Kasumi-1 (cell line): ENCODE data around the gene TTI1.
A peak's percentile ranks its signal among the peaks of the same experiment; 100 is the strongest.
"Not testable (repeated sequence)": the region's sequence is repeated elsewhere in the genome, so short reads cannot be mapped to it uniquely, and the experiment has no call there.

ENCODE experiments used
- DNase-seq, 2 experiments: peaks; one replicate each; lab custom pipeline; 2025; lab: John Stamatoyannopoulos, UW

TTI1 gene

DNA sequence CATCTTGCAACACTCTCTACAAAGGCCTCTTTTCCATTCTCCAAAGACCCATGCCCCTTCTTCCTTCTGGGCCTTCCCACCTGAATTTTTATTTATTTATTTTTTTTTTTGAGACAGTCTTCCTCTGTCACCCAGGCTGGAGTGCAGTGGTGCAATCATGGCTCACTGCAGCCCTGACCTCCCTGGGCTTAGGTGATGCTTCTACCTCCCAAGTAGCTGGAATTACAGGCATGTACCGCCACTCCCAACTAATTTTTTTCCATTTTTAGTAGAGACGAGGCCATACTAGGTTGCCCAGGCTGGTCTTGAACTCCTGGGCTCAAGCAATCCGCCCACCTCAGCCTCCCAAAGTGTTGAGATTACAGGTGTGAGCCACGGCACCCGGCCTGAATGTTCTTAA, 23.8 kb downstream of the TTI1 start:
- not testable (repeated sequence) for DNase-seq

DNA sequence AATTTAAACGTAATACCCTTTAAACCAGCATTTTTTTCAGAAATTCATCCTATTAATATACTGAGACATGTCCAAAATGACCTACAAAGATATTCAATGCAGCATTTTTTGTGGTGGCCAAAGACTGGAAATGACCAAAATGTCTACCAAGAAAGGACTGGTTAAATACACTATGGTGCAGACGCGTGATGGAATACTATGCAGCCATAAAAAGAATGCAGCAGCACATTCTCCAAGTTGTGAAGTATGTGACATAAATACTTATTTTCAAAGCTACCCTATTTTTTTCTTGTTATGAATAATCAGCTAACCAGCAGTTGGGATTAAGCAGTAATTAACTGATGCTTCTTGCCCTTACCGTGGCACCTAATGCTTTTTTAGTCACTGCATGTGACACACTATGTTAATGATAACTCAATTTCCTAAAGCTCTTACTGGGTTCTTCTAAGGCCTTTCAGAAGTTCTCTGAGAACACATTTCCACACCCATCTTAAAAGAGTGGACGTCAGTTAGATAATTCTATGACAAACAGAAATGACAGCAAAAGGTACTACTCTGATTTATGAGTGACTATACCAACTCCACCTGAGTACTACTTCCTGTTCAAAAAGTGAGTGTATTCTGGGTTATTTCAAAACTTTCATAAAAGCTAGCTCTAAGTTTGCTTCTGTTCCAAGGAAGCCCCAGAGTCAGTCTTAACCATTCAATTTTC, 24.9 kb downstream of the TTI1 start:
- DNase-seq = no peak

DNA sequence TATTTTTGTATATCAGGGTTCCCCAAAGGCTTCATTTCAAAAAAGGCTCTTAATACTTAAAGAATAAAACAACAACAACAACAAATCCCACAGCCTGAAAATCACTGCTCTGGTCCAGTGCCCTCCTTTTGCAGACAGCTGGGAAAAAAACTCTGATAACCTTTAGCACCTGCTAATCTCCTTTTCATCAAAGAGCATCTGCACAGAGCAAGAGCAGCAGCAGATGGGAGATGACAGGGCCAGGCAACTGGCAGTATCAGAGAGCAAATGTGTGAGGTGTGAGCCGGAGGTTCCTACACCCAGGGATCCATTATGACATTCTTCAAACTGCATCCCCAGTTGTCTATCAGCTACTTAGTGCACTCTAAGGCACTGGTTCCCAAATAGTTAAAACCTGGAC, 25.7 kb downstream of the TTI1 start:
- DNase-seq = no peak

DNA sequence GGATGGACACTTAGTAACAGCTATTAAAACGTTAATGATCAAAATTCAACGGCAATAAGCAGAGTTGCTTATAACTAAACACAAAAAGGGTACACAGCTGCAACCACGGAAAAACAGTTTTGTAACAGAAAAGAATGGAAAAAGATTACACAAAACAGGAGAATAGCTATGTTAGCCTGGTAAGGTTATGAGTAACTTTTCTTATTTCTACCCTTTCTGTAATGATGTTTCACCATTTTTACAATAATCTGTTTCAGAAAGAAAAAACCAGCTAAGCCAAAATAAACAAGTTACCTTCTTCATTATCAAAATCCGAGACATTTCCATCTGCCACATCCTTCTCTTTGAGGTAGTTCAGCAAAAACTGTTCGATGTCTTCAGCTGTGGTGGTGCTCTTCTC, 27.4 kb downstream of the TTI1 start:
- no peak for DNase-seq

DNA sequence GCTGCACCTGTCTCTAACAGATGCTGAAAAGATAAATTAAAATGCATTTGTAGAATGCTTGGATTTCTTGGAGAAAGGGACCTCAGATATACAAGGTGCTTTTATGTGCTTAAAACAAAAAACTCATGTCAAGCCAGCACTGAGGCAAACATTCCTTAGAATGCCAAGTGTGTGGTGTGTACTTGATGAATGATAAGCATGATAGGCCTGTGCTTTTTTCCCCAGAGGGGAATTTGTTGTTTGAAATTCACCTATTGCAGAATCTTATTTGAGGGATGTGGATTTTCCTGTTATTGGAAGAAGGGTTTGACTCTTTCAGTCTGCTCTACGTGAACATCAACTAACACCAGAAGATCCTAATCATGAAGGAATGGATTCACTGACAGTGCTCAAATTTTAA, 28.8 kb downstream of the TTI1 start:
- no peak for DNase-seq

DNA sequence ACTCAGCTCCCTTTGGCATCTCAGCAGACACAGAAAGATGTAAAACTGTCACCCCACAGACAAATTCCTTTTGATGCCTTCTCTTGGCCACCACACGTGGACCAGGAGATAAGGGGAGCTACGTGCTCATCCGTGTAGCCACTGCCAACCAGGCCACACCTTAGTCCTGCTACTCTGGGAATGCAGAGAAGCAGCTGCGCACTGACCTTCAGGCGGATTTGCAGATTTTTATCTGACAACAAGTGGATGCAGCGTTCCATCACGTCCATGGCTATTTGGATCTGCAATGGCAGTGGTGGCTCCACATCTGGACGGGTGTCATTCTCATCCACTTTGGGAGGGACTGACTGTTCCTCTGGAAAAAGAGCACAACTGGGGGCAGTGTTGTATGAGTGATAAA, 30.8 kb downstream of the TTI1 start:
- no peak for DNase-seq

DNA sequence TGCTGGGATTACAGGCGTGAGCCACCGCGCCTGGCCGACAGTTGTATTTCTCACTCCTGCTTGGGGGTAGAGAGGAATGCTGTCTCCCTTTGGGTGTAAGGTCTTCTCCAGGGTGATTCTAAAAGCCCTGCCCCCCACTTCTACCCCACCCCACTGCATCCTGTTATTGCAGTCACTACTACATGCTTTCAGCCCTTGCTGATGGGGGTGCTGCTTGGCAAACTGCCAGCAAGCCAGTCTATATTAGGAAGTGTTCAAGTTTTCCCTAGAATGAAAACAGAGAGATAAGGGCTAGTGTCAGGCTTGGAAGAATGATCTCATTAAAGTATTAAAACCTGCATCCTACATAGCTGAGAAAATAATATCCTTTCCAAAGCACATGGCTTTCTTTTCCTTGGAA, 31.3 kb downstream of the TTI1 start:
- no peak for DNase-seq

DNA sequence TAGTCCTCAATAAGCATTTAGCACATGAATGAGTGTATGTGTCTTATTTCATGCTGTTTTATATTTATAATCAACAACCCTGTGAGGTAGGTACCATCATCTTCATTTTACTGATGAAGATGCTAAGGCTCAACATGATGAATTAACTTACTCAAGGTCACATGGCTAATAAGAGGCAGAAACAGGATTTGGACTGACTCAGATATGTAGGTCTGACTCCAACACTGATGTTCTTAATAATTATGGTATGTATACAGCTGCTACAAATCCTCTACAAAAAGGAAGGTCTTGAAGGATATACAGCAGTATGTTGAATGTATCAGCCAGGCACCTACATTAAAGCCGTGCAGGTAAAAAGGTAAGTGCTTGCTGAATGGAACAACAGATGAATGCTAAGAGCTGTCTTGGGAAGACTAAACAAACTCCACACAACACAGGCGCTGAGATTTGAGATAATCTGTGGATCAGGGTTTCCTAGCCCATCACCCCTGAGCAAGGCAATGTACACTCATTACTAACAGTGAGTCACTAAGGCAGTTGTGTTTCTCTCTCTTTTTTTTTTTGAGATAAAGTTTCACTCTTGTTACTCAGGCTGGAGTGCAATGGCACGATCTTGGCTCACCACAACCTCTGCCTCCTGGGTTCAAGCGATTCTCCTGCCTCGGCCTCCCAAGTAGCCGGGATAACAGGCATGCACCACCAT, 31.9 kb downstream of the TTI1 start:
- DNase-seq = no peak

DNA sequence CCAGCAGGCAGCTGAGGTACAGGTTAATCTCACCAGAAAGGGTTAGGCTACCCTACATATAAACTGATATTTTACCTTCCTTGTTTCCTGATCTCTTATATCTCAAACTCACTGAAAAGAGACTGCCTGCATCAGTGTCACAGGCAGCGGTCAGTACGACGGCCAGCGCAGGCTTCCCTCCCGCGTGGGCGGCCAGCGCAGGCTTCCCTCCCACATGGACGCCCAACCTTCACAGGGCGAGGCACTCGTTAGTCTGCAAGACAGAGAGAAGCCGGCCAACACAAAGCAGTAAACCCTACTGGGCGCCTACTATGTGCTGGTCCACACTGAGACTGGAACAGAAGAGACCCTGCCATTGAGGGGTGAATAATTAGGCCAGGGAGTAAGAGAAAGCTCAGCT, 33.0 kb downstream of the TTI1 start:
- DNase-seq = no peak

DNA sequence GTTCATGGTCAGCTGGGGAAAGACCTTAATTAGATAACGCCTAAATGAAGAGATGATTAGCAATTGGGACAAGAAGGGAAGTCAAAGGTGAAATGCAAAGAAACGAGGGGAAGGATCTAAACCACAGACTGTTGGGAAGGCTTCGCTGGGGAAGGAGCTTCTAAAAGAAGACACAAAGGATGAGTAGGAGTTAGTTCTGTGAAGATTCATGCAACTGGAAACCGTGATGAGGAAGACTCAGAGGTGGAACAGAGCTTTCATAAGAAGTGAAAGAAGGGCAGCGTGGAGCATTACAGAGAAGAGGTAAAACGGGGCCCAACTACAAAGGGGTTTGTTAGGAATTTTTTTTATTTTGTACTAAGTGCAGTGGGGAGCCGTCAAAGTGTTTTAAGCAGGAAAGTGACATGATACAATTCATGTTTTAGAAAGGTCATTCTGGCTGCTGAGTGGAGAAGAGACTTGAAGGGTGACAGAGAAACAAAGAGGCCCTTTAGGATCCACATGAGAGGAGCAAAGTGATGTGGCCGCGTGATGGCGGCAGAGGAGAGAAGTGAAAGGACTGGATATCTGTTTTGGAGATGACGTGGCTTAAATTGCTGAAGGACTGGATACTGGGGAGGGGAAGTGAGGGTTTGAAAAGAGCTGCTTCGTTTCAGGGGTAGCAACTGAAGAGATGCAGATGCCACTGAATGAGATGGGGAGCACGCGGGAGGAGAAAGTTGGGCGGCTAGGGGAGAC, 33.6 kb downstream of the TTI1 start:
- DNase-seq = no peak

DNA sequence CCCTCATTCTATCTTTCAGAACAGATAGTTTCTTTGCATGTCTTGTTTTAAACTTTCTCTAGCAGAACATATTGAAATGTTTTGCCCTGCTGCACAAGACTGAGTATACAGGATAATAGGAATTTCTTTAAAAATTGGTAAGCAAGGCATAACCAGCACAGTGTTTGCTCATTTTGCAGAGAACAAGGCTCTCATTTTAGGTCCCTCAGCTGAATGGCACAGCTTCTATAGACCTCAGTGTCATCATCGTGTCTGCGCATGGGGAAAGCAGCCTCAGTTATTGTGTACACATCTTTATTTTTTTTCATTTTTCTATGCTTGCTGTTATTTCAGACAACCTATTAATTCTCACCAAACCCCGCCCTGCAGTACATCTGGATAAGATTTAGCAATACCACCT, 35.7 kb downstream of the TTI1 start:
- no peak for DNase-seq

DNA sequence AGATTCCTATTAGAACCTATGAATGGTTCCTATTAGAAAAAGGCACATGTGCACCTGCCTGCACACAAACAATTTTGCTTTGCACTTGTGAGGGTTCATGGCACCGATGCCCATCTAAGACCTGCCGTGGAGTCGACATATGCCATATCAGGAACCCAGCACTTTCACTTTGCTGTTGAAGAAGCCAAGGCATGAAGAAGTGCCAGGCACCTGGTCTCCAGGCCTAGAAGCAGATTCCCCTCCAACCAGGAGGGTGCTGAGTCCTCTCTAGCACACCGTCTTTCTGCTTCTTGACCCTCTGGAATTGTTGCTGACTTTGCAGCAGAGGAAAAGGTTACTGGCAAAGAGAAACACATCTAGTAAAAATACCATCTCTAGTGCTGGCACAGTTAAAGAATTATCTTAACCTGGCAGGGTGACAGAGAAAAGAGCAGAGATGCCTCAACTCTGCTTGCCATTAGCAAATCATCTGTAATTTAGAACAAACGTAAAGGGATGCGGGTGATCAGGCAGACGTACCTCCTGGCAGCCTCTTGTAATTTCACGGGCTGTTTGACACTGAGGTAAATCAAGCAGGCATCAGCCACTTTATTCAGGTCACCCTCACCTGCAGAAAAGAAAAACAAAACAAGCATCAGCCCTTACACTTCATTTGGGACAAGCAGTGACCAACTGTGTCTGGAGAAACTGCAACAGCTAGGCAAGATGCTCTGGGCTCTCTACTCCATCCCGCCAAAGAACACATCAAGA, 37.2 kb downstream of the TTI1 start:
- DNase-seq = no peak

DNA sequence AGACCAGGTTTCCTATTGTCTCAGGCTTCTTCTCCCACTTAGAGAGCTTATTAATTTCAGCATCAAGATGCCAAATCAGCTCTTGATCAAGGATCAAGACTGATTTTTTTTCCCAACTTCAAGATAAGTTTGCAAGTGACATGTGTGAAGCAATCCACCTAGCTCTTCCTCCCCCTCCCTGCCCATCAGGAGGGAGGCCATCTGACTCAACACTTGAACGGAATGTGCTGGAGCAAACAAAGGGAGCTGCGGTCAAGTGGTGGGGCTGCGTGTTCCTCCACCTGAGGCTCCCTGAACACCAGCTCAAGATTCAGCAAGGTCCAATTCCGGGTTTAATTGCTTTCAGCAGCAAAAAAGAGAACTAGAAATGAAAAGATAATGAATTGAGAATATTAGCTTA, 38.7 kb downstream of the TTI1 start:
- DNase-seq = no peak

DNA sequence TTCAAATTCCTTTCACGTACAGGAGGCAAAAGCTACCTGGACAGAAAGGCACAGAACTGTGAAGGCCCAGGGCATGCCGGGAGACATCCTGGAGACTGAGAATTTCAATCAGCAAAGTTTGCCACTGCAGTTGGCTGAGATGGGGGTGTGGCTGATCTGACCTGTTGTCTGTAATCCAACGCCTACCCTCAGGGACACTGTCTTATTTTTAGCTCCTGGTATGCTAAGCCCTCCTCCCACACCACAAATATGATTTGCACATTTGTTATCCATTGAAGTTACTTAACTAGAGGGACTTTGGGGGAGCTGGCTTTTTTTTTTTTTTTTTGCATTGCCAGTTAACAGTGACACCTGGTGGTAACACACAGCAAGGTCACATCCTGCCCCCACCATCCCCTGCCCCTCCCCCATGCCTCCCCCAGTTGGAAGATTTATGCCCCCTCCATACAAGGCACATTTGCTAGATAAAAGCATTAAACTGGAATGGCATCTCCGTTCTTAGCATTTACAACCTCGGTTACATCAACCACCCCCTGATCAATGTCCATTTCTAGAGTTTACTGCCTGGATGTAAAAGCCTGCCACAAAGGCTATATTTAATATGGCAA, 40.4 kb downstream of the TTI1 start:
- DNase-seq = peak; percentile 7 to 14

DNA sequence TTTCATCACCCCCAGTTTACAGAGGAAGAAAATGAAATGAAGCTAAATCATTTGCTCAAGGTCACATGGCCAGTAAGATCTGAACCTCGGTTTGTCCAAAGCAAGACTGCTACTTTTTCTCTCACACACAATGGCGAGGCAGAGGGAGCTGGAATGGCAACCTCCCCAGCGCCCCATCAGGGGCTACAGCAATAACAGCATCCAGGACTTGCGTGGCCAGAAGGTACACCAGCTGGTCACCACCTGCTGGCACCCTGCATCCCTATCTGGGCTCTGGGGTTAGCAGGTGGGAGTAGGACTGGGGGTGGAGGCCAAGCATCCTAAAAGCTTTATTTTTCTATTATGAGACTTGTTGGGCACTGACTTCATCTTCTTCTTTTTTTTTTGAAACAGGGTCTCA, 41.3 kb downstream of the TTI1 start:
- DNase-seq = no peak

DNA sequence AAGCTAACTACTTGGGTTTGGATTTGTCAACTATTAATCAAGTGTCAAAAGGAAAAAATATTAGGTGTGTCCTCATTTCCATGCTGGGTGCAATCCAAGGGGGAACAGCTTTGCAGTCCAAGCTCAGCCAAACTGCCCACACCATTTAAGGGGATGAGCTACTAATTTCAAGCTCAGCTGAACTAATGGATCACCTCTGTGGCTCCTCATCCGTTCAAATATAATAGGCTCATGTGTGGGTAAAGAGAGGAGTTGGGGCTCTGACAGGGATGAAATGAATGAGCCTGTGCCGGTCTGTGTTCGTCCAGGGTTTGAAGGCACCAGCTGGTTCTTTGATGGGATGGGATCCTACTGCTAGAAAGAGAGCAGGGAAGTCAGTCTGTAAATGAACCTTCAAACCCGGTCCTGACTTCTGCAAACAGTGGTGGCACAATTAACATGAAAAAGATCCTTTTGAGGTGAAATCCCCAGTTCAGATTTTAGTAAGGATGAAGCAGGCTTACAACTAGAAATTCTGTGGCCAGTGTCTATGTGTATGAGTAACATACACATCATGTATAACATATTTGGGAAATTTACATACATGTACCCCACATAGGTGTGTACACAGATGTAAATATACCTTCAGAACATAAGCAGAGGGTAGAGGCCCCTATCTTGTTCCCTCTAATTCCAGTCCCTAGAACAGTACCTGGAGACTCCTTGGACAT, 41.9 kb downstream of the TTI1 start:
- no peak for DNase-seq

DNA sequence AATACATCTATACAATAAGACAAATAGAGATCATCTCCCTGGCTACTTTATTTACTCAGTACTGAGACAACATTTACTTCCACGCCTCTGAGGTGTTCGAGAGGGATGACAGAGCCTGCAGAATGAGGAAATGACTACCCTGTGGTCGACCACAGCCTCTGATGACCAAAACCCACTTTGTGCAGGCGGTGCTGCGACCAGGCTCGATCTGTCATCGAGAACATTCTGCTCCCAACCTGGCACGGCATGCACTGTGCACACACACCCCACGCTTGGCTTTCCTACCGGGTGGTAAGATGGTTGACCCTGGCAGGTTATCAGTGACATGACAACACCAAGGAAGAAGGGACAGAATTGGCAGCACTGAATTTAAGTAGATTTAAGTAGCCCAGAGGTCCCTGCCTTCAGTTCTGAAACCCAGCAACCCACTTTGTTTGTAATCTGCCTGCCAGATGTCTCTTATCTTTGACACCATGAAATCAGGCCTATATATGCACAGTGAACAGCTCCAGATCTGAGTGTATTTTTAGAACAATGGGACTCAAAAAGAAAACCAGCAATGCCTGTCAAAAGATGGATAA, 42.6 kb downstream of the TTI1 start:
- peak; percentile 47 to 57 for DNase-seq

DNA sequence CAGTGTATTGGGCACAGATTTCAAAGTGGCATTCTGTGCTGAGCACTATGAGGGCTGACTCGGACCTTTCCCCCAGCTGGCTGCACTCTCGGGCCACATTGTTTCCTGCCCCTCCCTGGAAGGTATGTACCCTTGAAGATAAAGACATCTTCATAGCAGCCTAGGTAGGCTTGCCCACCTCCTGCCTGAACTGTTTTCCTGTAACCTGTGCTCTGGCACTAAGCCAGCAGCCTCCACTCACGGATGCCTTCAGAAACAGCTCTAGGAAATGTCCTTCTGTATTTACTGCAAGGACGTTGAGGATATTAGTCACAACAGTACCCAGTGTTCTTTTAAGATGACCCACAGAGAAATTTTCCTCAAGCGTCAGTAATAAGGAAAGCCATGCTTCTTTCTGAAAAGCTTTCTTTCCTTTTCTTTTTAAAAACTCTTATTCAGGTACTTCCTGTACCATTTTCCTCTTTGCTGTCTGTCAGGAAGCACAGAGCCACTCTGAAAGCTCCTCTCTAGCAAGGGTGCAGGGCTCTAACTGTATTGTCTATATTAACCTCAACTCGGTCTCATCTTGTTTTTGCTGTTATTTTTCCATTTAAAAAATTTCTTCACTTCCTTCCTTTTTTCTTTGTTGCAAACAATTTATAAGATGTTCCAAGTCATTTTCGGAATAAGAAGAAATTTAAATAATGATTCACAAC, 43.5 kb downstream of the TTI1 start:
- no peak for DNase-seq

DNA sequence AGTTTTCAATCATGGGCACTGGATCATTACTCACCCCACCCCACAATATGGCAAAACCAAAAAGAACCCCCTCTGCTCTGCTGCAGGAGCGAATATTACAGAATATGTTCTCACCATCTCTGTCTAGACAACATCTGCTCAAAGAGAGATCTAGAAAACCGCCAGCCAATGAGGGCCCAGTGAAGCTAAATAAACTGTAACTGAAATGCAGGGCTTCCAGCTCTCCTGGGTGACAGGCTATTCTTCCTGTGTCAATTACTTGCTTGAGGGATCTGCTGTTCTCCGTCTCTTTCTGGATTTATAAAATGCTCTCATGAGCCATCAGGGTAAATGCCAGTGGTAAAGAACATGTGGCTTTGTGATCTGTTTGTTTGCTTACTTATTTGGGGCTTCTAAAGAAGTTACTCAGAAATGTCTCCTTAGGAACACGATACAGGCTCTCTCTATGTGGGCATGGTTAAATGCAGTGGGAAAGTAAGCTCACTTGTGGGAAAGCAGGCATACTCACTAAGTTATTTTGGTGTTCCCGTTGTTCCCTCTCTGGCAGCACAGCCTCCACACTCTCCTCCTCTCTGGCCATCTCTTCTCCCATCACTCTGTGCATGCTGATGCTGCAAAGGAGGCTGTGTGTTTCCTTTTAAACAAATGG, 44.8 kb downstream of the TTI1 start:
- DNase-seq = no peak
